WTC11 (cell line): ENCODE measurements around the gene ARMC9. TPM values are rescaled to one million over a fixed set of nuclear protein-coding genes. Genes with fewer than 3 reads are reported as not detected.
A peak's percentile ranks its signal among the peaks of the same experiment; 100 is the strongest.

Experiments used
- ATAC-seq: fragments of 200-7000 bp; cut with Tn5 transposase; 2 replicates; pipeline ENCODE4 v1.10.0; 2021; ENCODE audit warnings: mild to moderate bottlenecking, moderate library complexity
- CTCF ChIA-PET: fragments of 300-600 bp; sonication (Branson Sonifier 250); formaldehyde crosslinking; loops from one replicate; lab custom pipeline; 2021; ENCODE audit warnings: antibody characterized with exemption; lab: Charles Lee
- POLR2A ChIA-PET: fragments of 350-600 bp; sonication (Branson Sonifier 250); formaldehyde crosslinking; loops from one replicate; lab custom pipeline; 2021; ENCODE audit warnings: antibody characterized with exemption; lab: Charles Lee
- DNase-seq: peaks from one replicate; pipeline ENCODE4 v3.0.0; 2021; ENCODE audit warnings: low spot score
- H3K27ac Mint-ChIP-seq: 2 replicates; pipeline ENCODE4 v1.8.0; 2021; ENCODE audit warnings: mixed read lengths
- H3K27me3 Mint-ChIP-seq: 2 replicates; pipeline ENCODE4 v1.8.0; 2021; ENCODE audit warnings: low read depth, mild to moderate bottlenecking, moderate library complexity, mixed read lengths
- H3K36me3 Mint-ChIP-seq: 2 replicates; pipeline ENCODE4 v1.8.0; 2021; ENCODE audit warnings: mixed read lengths
- H3K4me1 Mint-ChIP-seq: 2 replicates; pipeline ENCODE4 v1.8.0; 2022; ENCODE audit warnings: mixed read lengths
- H3K4me3 Mint-ChIP-seq: 2 replicates; pipeline ENCODE4 v1.8.0; 2021; ENCODE audit warnings: mild to moderate bottlenecking, moderate library complexity, mixed read lengths
- H3K9me3 Mint-ChIP-seq: 2 replicates; pipeline ENCODE4 v1.8.0; 2021; ENCODE audit warnings: mixed read lengths
- AFF4 ChIP-seq: sonication (generic); formaldehyde crosslinking; IDR thresholded peaks from 2 replicates; pipeline ENCODE4 v1.8.1; 2023; ENCODE audit warnings: mild to moderate bottlenecking, missing genetic modification reagents, borderline replicate concordance
- ATF2 ChIP-seq: sonication (generic); formaldehyde crosslinking; IDR thresholded peaks from 2 replicates; pipeline ENCODE4 v1.8.1; 2022; ENCODE audit warnings: low read depth, missing genetic modification reagents, borderline replicate concordance
- ATF3 ChIP-seq: sonication (generic); formaldehyde crosslinking; conservative IDR thresholded peaks from 2 replicates; pipeline ENCODE4 v1.8.1; 2022; ENCODE audit warnings: mild to moderate bottlenecking, missing genetic modification reagents
- CREB1 ChIP-seq: sonication (generic); formaldehyde crosslinking; IDR thresholded peaks from 2 replicates; pipeline ENCODE4 v1.8.0; 2023; ENCODE audit warnings: mild to moderate bottlenecking, missing genetic modification reagents
- IRF2 ChIP-seq: sonication (generic); formaldehyde crosslinking; IDR thresholded peaks from 2 replicates; pipeline ENCODE4 v1.8.0; 2022; ENCODE audit warnings: low read depth, missing genetic modification reagents, borderline replicate concordance
- PRDM15 ChIP-seq: sonication (generic); formaldehyde crosslinking; IDR thresholded peaks from 2 replicates; pipeline ENCODE4 v1.8.0; 2022; ENCODE audit warnings: missing genetic modification reagents
- PREB ChIP-seq: sonication (generic); formaldehyde crosslinking; IDR thresholded peaks from 2 replicates; pipeline ENCODE4 v1.8.1; 2022; ENCODE audit warnings: mild to moderate bottlenecking, missing genetic modification reagents, moderate library complexity, borderline replicate concordance
- PRRX2 ChIP-seq: fragments of 250-450 bp; sonication (Bioruptor Pico); IDR thresholded peaks from 2 replicates; pipeline ENCODE4 v1.8.0; 2021; ENCODE audit warnings: mild to moderate bottlenecking
- ZNF232 ChIP-seq: sonication (generic); formaldehyde crosslinking; IDR thresholded peaks from 2 replicates; pipeline ENCODE4 v1.8.0; 2022; ENCODE audit warnings: mild to moderate bottlenecking, missing genetic modification reagents
- ZNF263 ChIP-seq: sonication (generic); formaldehyde crosslinking; IDR thresholded peaks from 2 replicates; pipeline ENCODE4 v1.8.1; 2022; ENCODE audit warnings: low read depth, mild to moderate bottlenecking, moderate library complexity, missing genetic modification reagents
- ZNF532 ChIP-seq: fragments of 250-450 bp; sonication (Bioruptor Pico); IDR thresholded peaks from 2 replicates; pipeline ENCODE4 v1.9.0; 2021; ENCODE audit warnings: mild to moderate bottlenecking, borderline replicate concordance
- total RNA-seq: library from RNA; stranded (reverse); gene quantifications from 3 replicates; pipeline ENCODE4 v1.2.3, GENCODE V29; 2021

The ARMC9 gene
- total RNA-seq, 1 experiment from 2014 or later = 34.9 TPM

- TF ChIP-seq ZNF532 (no peak), PRRX2 (CRISPR knock-in tag) (no peak), ZNF263 (CRISPR knock-in tag) (no peak)
These were observed 121.4 kb downstream of the ARMC9 start (continued) for GRCh38 chr2:231319867-231320266.

- TF ChIP-seq ATF3 = no peak
- TF ChIP-seq ATF2 = no peak
- no peak for TF ChIP-seq IRF2 (CRISPR knock-in tag)
- TF ChIP-seq PRDM15 (CRISPR knock-in tag) = 0 out of 2 replicates have a peak, but pooled peaks have one; percentile 33
- TF ChIP-seq AFF4 = no peak
- no peak for TF ChIP-seq PREB (CRISPR knock-in tag)
- TF ChIP-seq ZNF232 (CRISPR knock-in tag) = no peak
- TF ChIP-seq CREB1 (CRISPR knock-in tag) = no peak
- Mint-ChIP-seq H3K9me3 (peaks cover 3% of the 10 kb centered on the region), H3K27me3 (no peaks in the 10 kb centered on the region), H3K27ac (peak overlapping the region; percentile 63; the same call in 1 of the 2 replicates), H3K4me1 (peaks cover 16% of the 10 kb centered on the region), H3K4me3 (no peak overlapping the region), H3K36me3 (peaks cover 13% of the 10 kb centered on the region)
- POLR2A ChIA-PET = no interaction called here
- DNase-seq (no peak), ATAC-seq (no peak)
- CTCF ChIA-PET = interaction anchor here (1.4 to 2.7 kb wide), 3 partner anchors 73 to 131 kb away, joined by 3 to 9 read pairs (median 5); no protein-coding TSS in a partner anchor
These were observed 122.6 kb downstream of the ARMC9 start for GRCh38 chr2:231321021-231321420.
